ENCODE results near the gene TIFAB.

Gene TIFAB

DNA sequence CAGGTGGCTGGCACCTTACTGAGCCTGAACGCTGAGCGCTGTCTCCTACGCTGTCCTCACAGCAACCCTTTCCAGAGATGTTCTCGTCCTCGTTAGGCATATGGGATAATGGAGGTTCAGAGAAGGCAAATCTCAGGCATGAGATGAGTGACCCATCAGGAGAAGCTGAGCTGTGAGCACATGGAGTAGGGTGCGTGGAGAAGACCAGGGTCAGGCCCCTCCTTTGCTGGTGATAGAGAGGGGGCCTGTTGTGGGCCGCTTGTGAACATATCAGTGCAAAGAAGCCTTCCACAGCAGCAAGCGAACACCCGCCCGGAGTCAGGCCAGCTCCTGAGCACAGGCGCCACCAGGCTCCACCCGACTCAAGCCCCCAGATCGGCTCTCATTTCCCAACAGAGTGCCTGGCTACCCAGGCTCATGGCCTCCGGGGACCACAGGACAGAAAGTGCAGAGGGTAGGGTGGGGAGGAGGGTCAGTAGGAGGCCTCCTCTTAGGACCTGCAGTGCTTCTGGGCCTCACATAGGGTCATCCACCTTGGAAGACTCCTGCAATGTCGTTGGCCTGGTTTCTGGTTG lies 15.0 kb upstream of the TIFAB start:
- Histone ChIP-seq H2AK5ac (ENCODE audit: low read depth, low read length) (peak overlapping the region; percentile 41), H3K27ac (replicated peaks; ENCODE audit: low read length) (no peak overlapping the region), H3K18ac (ENCODE audit: low read length) (peak overlapping the region; percentile 44), H4K91ac (ENCODE audit: low read depth, low read length, poor library complexity) (no peak overlapping the region), H3K14ac (ENCODE audit: low read length) (no peak overlapping the region), H3K4me2 (ENCODE audit: insufficient read depth, low read length, poor library complexity, severe bottlenecking) (peak overlapping the region; percentile 55), H3K4me3 (ENCODE audit: low read length in 2 of 2) (peak overlapping the region in 1 of 2 donors; percentile 44), H3K27me3 (ENCODE audit: control insufficient read depth in 3 of 3, insufficient read depth in 3 of 3, low read depth in 1 of 3, low read length in 3 of 3) (peaks cover 14 to 90% (median 77%) of the 10 kb centered on the region in 3 experiments), H3K79me1 (ENCODE audit: low read depth, low read length) (no peaks in the 10 kb centered on the region), H3K36me3 (replicated peaks in 1 of 2; ENCODE audit: control insufficient read depth in 2 of 2, insufficient read depth in 2 of 2, low read length in 2 of 2) (peaks cover 0 to 2% of the 10 kb centered on the region in 2 donors), H3K4ac (ENCODE audit: low read length) (no peak overlapping the region), H2BK15ac (ENCODE audit: low read length) (no peak overlapping the region), H4K8ac (ENCODE audit: low read depth, low read length) (no peak overlapping the region), H3K9me3 (replicated peaks in 1 of 2; ENCODE audit: control insufficient read depth in 2 of 2, insufficient read depth in 1 of 2, low read depth in 1 of 2, low read length in 2 of 2) (peaks cover 0 to 2% of the 10 kb centered on the region in 2 donors), H2BK5ac (ENCODE audit: low read length) (no peak overlapping the region), H3K4me1 (ENCODE audit: control insufficient read depth in 2 of 2, insufficient read depth in 1 of 2, low read depth in 1 of 2, low read length in 2 of 2) (peaks cover 4 to 9% of the 10 kb centered on the region in 2 donors), H3K23ac (ENCODE audit: low read depth, low read length, poor library complexity) (peak overlapping the region; percentile 83), H2AFZ (ENCODE audit: low read length) (peak overlapping the region; percentile 86), H2BK120ac (ENCODE audit: low read depth, low read length) (no peak overlapping the region), H3K9ac (ENCODE audit: low read depth, low read length, poor library complexity) (peak overlapping the region; percentile 63), H2BK12ac (ENCODE audit: low read length) (no peak overlapping the region)
- no peak for DNase-seq (ENCODE audit: low spot score)
- no CpG with 5 or more reads among the region's 15 CpGs for WGBS, 2 donors (ENCODE audit: extremely low coverage in 2 of 2, insufficient read length in 2 of 2, insufficient replicate concordance in 1 of 2)

DNA sequence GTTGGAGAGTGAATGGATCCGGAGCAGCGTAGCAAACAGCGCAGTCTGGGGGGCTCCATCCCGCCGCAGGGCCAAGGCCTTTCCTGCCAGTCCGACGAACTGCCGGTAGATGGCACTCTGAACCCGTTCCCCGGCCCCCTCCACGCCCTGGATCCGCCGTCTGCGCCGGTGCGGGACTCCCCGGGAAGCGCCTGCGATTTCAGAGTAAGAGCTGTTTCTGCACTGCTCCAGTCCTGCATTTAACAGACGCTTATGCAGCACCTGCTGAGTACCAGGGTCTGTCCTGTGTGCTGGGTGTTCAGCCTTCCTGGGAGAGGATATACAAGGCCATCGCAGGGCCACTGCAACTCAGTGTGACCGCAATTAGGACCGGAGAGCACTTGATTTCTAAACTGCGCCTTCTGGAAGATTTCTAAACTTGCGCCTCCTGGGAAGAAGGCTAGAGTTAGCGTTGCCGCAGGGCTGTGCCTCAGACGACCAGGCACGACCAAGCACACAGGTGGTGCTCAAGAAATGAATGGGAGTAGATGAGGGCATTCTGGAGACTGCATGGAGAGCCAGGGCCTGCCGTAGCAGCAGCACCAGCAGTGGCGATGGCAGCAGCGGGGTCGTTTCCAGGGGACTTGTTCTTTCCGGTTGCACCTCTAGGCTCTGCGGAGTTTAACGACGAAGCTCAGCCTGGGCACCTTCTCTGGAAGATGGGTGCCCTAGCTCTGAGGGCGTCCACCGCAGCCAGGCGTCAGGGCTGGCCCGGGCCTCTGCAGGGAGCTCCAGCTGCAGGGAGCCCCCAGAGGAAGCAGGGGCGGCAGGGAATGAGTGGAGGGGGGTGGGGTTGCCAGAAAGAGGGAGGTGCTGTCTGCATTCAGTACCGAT lies 14.3 kb upstream of the TIFAB start:
- no peak overlapping the region for H4K91ac ChIP-seq (ENCODE audit: low read depth, low read length, poor library complexity)
- peaks cover 14 to 82% (median 73%) of the 10 kb centered on the region in 3 experiments for H3K27me3 ChIP-seq (ENCODE audit: control insufficient read depth in 3 of 3, insufficient read depth in 3 of 3, low read depth in 1 of 3, low read length in 3 of 3)
- WGBS, 2 donors (ENCODE audit: extremely low coverage in 2 of 2, insufficient read length in 2 of 2, insufficient replicate concordance in 1 of 2) = no CpG with 5 or more reads among the region's 43 CpGs
- peak; percentile 77 for DNase-seq (ENCODE audit: low spot score)
- peak overlapping the region; percentile 55 for H3K4me2 ChIP-seq (ENCODE audit: insufficient read depth, low read length, poor library complexity, severe bottlenecking)
- H3K4ac ChIP-seq (ENCODE audit: low read length) = no peak overlapping the region
- no peak overlapping the region for H2BK120ac ChIP-seq (ENCODE audit: low read depth, low read length)
- H3K36me3 ChIP-seq (replicated peaks in 1 of 2; ENCODE audit: control insufficient read depth in 2 of 2, insufficient read depth in 2 of 2, low read length in 2 of 2) = peaks cover 0 to 2% of the 10 kb centered on the region in 2 donors
- H3K18ac ChIP-seq (ENCODE audit: low read length) = peak overlapping the region; percentile 49
- H3K14ac ChIP-seq (ENCODE audit: low read length) = no peak overlapping the region
- H3K23ac ChIP-seq (ENCODE audit: low read depth, low read length, poor library complexity) = peak overlapping the region; percentile 83
- H4K8ac ChIP-seq (ENCODE audit: low read depth, low read length) = no peak overlapping the region
- H3K79me1 ChIP-seq (ENCODE audit: low read depth, low read length) = no peaks in the 10 kb centered on the region
- H3K4me1 ChIP-seq (ENCODE audit: control insufficient read depth in 2 of 2, insufficient read depth in 1 of 2, low read depth in 1 of 2, low read length in 2 of 2) = peaks cover 4 to 9% of the 10 kb centered on the region in 2 donors
- H3K27ac ChIP-seq (replicated peaks; ENCODE audit: low read length) = no peak overlapping the region
- H3K9ac ChIP-seq (ENCODE audit: low read depth, low read length, poor library complexity) = peak overlapping the region; percentile 63
- H3K4me3 ChIP-seq (ENCODE audit: low read length in 2 of 2) = peak overlapping the region in 1 of 2 donors; percentile 59
- H3K9me3 ChIP-seq (replicated peaks in 1 of 2; ENCODE audit: control insufficient read depth in 2 of 2, insufficient read depth in 1 of 2, low read depth in 1 of 2, low read length in 2 of 2) = peaks cover 0 to 2% of the 10 kb centered on the region in 2 donors
- H2AFZ ChIP-seq (ENCODE audit: low read length) = peak overlapping the region; percentile 86
- H2AK5ac ChIP-seq (ENCODE audit: low read depth, low read length) = peak overlapping the region; percentile 41
- peak overlapping the region; percentile 10 for H2BK15ac ChIP-seq (ENCODE audit: low read length)
- H2BK5ac ChIP-seq (ENCODE audit: low read length) = no peak overlapping the region
- H2BK12ac ChIP-seq (ENCODE audit: low read length) = peak overlapping the region; percentile 63

GRCh38 chr5:135465391-135466122 lies 13.4 kb upstream of the TIFAB start:
- DNase-seq (ENCODE audit: low spot score) = no peak
- no peak overlapping the region for H2BK12ac ChIP-seq (ENCODE audit: low read length)
- WGBS, 2 donors (ENCODE audit: extremely low coverage in 2 of 2, insufficient read length in 2 of 2, insufficient replicate concordance in 1 of 2) = no CpG with 5 or more reads among the region's 12 CpGs

More at GRCh38 chr5:135465391-135466122, 13.4 kb upstream of the TIFAB start:
- Histone ChIP-seq H3K4ac (ENCODE audit: low read length) (no peak overlapping the region), H3K36me3 (replicated peaks in 1 of 2; ENCODE audit: control insufficient read depth in 2 of 2, insufficient read depth in 2 of 2, low read length in 2 of 2) (peaks cover 0 to 2% of the 10 kb centered on the region in 2 donors), H3K4me1 (ENCODE audit: control insufficient read depth in 2 of 2, insufficient read depth in 1 of 2, low read depth in 1 of 2, low read length in 2 of 2) (peaks cover 4 to 9% of the 10 kb centered on the region in 2 donors), H2BK15ac (ENCODE audit: low read length) (no peak overlapping the region), H3K79me1 (ENCODE audit: low read depth, low read length) (no peaks in the 10 kb centered on the region), H4K91ac (ENCODE audit: low read depth, low read length, poor library complexity) (no peak overlapping the region), H3K23ac (ENCODE audit: low read depth, low read length, poor library complexity) (peak overlapping the region; percentile 83), H3K9me3 (replicated peaks in 1 of 2; ENCODE audit: control insufficient read depth in 2 of 2, insufficient read depth in 1 of 2, low read depth in 1 of 2, low read length in 2 of 2) (peaks cover 0 to 2% of the 10 kb centered on the region in 2 donors), H2AK5ac (ENCODE audit: low read depth, low read length) (peak overlapping the region; percentile 58), H3K27ac (replicated peaks; ENCODE audit: low read length) (no peak overlapping the region), H3K14ac (ENCODE audit: low read length) (no peak overlapping the region), H3K4me3 (ENCODE audit: low read length in 2 of 2) (no peak overlapping the region), H4K8ac (ENCODE audit: low read depth, low read length) (no peak overlapping the region), H2BK120ac (ENCODE audit: low read depth, low read length) (no peak overlapping the region), H2AFZ (ENCODE audit: low read length) (peak overlapping the region; percentile 86), H2BK5ac (ENCODE audit: low read length) (no peak overlapping the region), H3K9ac (ENCODE audit: low read depth, low read length, poor library complexity) (no peak overlapping the region), H3K4me2 (ENCODE audit: insufficient read depth, low read length, poor library complexity, severe bottlenecking) (no peak overlapping the region), H3K18ac (ENCODE audit: low read length) (no peak overlapping the region), H3K27me3 (ENCODE audit: control insufficient read depth in 3 of 3, insufficient read depth in 3 of 3, low read depth in 1 of 3, low read length in 3 of 3) (peaks cover 14 to 78% (median 75%) of the 10 kb centered on the region in 3 experiments)
